Endometrium (tissue), 2 donors: ENCODE results near the gene WFS1.

Source experiments
- FAIRE-seq: peaks from 2 replicates; lab custom pipeline; 2012; peaks lifted over from hg19 to GRCh38; lab: Jason Lieb, UNC
- donor health status: control.
- donor health status: control.

WFS1 gene

GRCh38 chr4:6299875-6300274, 30.2 kb downstream of the WFS1 start:
- no peak for FAIRE-seq

- no peak for FAIRE-seq
These were observed 30.7 kb downstream of the WFS1 start for GRCh38 chr4:6300359-6300758.

GRCh38 chr4:6301051-6301731, 31.5 kb downstream of the WFS1 start:
- no peak for FAIRE-seq

- FAIRE-seq: no peak
These were observed 32.2 kb downstream of the WFS1 start for GRCh38 chr4:6301732-6302442.

GRCh38 chr4:6302869-6303268, 33.2 kb downstream of the WFS1 start:
- FAIRE-seq: no peak

GRCh38 chr4:6303943-6304342, 34.3 kb downstream of the WFS1 start:
- no peak for FAIRE-seq

GRCh38 chr4:6306299-6306698, 36.6 kb downstream of the WFS1 start:
- no peak for FAIRE-seq

GRCh38 chr4:6307230-6307629, 37.6 kb downstream of the WFS1 start:
- no peak for FAIRE-seq

GRCh38 chr4:6307891-6308290, 38.2 kb downstream of the WFS1 start:
- no peak for FAIRE-seq

- FAIRE-seq: no peak
These were observed 39.4 kb downstream of the WFS1 start for GRCh38 chr4:6308899-6309643.

GRCh38 chr4:6309777-6310176, 40.1 kb downstream of the WFS1 start:
- no peak for FAIRE-seq

GRCh38 chr4:6313216-6313615, 43.6 kb downstream of the WFS1 start:
- no peak for FAIRE-seq

GRCh38 chr4:6316461-6317003, 46.9 kb downstream of the WFS1 start:
- no peak for FAIRE-seq

- FAIRE-seq: no peak
These were observed 48.6 kb downstream of the WFS1 start for GRCh38 chr4:6318206-6318605.

GRCh38 chr4:6319530-6320150, 50.0 kb downstream of the WFS1 start:
- no peak for FAIRE-seq

GRCh38 chr4:6320663-6321062, 51.0 kb downstream of the WFS1 start:
- no peak for FAIRE-seq

- no peak for FAIRE-seq
These were observed 51.7 kb downstream of the WFS1 start for GRCh38 chr4:6321361-6321760.

GRCh38 chr4:6322067-6322760, 52.6 kb downstream of the WFS1 start:
- FAIRE-seq: no peak

GRCh38 chr4:6322761-6323566, 53.3 kb downstream of the WFS1 start:
- no peak for FAIRE-seq

GRCh38 chr4:6324461-6324998, 54.9 kb downstream of the WFS1 start:
- no peak for FAIRE-seq
